Smooth muscle cell (in vitro differentiated cells): ENCODE measurements around the gene ZNF414. TPM values are rescaled to one million over a fixed set of nuclear protein-coding genes. Genes with fewer than 3 reads are reported as not detected.

Source experiments
- DNase-seq: peaks from one replicate; lab custom pipeline; 2025; ENCODE audit not compliant: unreplicated experiment; lab: John Stamatoyannopoulos, UW
- H2AFZ ChIP-seq: fragments of 200-600 bp; sonication (generic); 2 replicates; pipeline ENCODE4 v1.6.0; 2016; ENCODE audit warnings: antibody characterized with exemption, low read depth, mild to moderate bottlenecking
- H3F3A ChIP-seq: fragments of 200-600 bp; sonication (generic); 2 replicates; pipeline ENCODE4 v1.6.0; 2017; ENCODE audit warnings: antibody characterized with exemption, low read depth
- H3K27ac ChIP-seq: fragments of 200-600 bp; sonication (generic); 2 replicates; pipeline ENCODE4 v1.5.1; 2016; ENCODE audit warnings: low read depth, mild to moderate bottlenecking
- H3K27me3 ChIP-seq: fragments of 200-600 bp; sonication (generic); 2 replicates; pipeline ENCODE4 v1.6.1; 2016; ENCODE audit warnings: low read depth, mild to moderate bottlenecking
- H3K36me3 ChIP-seq: fragments of 200-600 bp; sonication (generic); 2 replicates; pipeline ENCODE4 v1.5.1; 2016; ENCODE audit warnings: low read depth
- H3K4me1 ChIP-seq: fragments of 200-600 bp; sonication (generic); 2 replicates; pipeline ENCODE4 v1.5.1; 2016; ENCODE audit warnings: low read depth
- H3K4me2 ChIP-seq: fragments of 200-600 bp; sonication (generic); 2 replicates; pipeline ENCODE4 v1.6.0; 2016; ENCODE audit warnings: mild to moderate bottlenecking
- H3K4me3 ChIP-seq: fragments of 200-600 bp; sonication (generic); 2 replicates; pipeline ENCODE4 v1.5.1; 2016; ENCODE audit warnings: mild to moderate bottlenecking
- H3K79me2 ChIP-seq: fragments of 200-600 bp; sonication (generic); 2 replicates; pipeline ENCODE4 v1.6.0; 2016; ENCODE audit warnings: low read depth, mild to moderate bottlenecking
- H3K9ac ChIP-seq: fragments of 200-600 bp; sonication (generic); 2 replicates; pipeline ENCODE4 v1.6.0; 2016; ENCODE audit warnings: low read depth
- H3K9me3 ChIP-seq: fragments of 200-600 bp; sonication (generic); replicated peaks from 2 replicates; pipeline ENCODE4 v1.5.1; 2016; ENCODE audit warnings: low read depth
- H4K20me1 ChIP-seq: fragments of 200-600 bp; sonication (generic); 2 replicates; pipeline ENCODE4 v1.6.0; 2016; ENCODE audit warnings: low read depth
- CTCF ChIP-seq: fragments of 200-600 bp; sonication (generic); IDR thresholded peaks from 2 replicates; pipeline ENCODE4 v1.5.1; 2017; ENCODE audit warnings: borderline replicate concordance, mild to moderate bottlenecking, antibody characterized with exemption; ENCODE audit not compliant: insufficient read depth, poor library complexity, severe bottlenecking
- WGBS: methylation state at CpG from one replicate; pipeline ENCODE4 v1.1.7; 2016; ENCODE audit warnings: low lambda C conversion rate; 5-methylcytosine and 5-hydroxymethylcytosine counted together
- polyA plus RNA-seq: library from polyadenylated mRNA; unstranded; fragments of >200 nt; fragmentation: Nextera tagmentation; extraction: Ambion mirVana; gene quantifications from 2 replicates; pipeline ENCODE4 v1.2.1, GENCODE V29; 2016
- total RNA-seq: library from RNA; depleted of rRNA; stranded (reverse); fragments of >200 nt; gene quantifications from 2 replicates; pipeline ENCODE4 v1.2.3, GENCODE V29; 2014

The ZNF414 gene
- total and polyA plus RNA-seq, 2 experiments from 2014 or later = 10.2 to 33.0 TPM

- Histone ChIP-seq H3K27ac (peak overlapping the region; percentile 80), H3K79me2 (peaks cover 98% of the 10 kb centered on the region), H2AFZ (no peak overlapping the region), H3K9me3 (no peaks in the 10 kb centered on the region), H4K20me1 (peaks cover 100% of the 10 kb centered on the region), H3K27me3 (no peaks in the 10 kb centered on the region), H3K9ac (peak overlapping the region; percentile 5), H3K36me3 (peaks cover 11% of the 10 kb centered on the region), H3F3A (peaks cover 24% of the 10 kb centered on the region), H3K4me3 (no peak overlapping the region), H3K4me2 (peak overlapping the region; percentile 76), H3K4me1 (peaks cover 26% of the 10 kb centered on the region)
- no peak for DNase-seq
- TF ChIP-seq CTCF = no peak
- 89% methylated on average over 7 of the region's 7 CpGs for WGBS
Measured at GRCh38 chr19:8460516-8461298, 53.3 kb downstream of the ZNF414 start.

Other genes starting within 250 kb of the ZNF414 start
- 23.8 and 25.3 TPM in 2 replicates for gene CD320, start 205.8 kb downstream of the ZNF414 start, total RNA-seq
- gene CD320, start 205.8 kb downstream of the ZNF414 start, polyA plus RNA-seq = 42.7 and 55.4 TPM in 2 replicates
- gene NDUFA7, start 192.8 kb downstream of the ZNF414 start, total RNA-seq = 17.3 and 19.4 TPM in 2 replicates
- gene NDUFA7, start 192.8 kb downstream of the ZNF414 start, polyA plus RNA-seq = 80.4 and 103 TPM in 2 replicates
- 212 and 236 TPM in 2 replicates for gene RPS28, start 192.7 kb downstream of the ZNF414 start, total RNA-seq
- 574 and 669 TPM in 2 replicates for gene RPS28, start 192.7 kb downstream of the ZNF414 start, polyA plus RNA-seq
- gene KANK3, start 170.9 kb downstream of the ZNF414 start, total RNA-seq = 0.40 and 1.2 TPM in 2 replicates
- gene KANK3, start 170.9 kb downstream of the ZNF414 start, polyA plus RNA-seq = 1.3 and 2.4 TPM in 2 replicates
- gene ANGPTL4, start 150.0 kb downstream of the ZNF414 start, total RNA-seq = 9.4 and 10.2 TPM in 2 replicates
- 18.7 and 23.9 TPM in 2 replicates for gene ANGPTL4, start 150.0 kb downstream of the ZNF414 start, polyA plus RNA-seq
- gene RAB11B, start 123.8 kb downstream of the ZNF414 start, total RNA-seq = 12.9 and 28.9 TPM in 2 replicates
- 137 and 148 TPM in 2 replicates for gene RAB11B, start 123.8 kb downstream of the ZNF414 start, polyA plus RNA-seq
- 22.2 and 22.5 TPM in 2 replicates for gene MARCHF2, start 100.9 kb downstream of the ZNF414 start, total RNA-seq
- gene MARCHF2, start 100.9 kb downstream of the ZNF414 start, polyA plus RNA-seq = 24.4 and 32.5 TPM in 2 replicates
- 44.3 and 54.9 TPM in 2 replicates for gene HNRNPM, start 69.2 kb downstream of the ZNF414 start, total RNA-seq
- 143 and 156 TPM in 2 replicates for gene HNRNPM, start 69.2 kb downstream of the ZNF414 start, polyA plus RNA-seq
- not detected in 2 replicates for gene PRAM1, start 11.5 kb downstream of the ZNF414 start, total RNA-seq
- 0.18 and 0.74 TPM in 2 replicates for gene PRAM1, start 11.5 kb downstream of the ZNF414 start, polyA plus RNA-seq
- 0.22 TPM in 1 of 2 replicates, not detected in the other for gene MYO1F, start 63.3 kb upstream of the ZNF414 start, total RNA-seq
- gene MYO1F, start 63.3 kb upstream of the ZNF414 start, polyA plus RNA-seq = 1.4 and 4.1 TPM in 2 replicates
- 13.1 and 18.3 TPM in 2 replicates for gene ADAMTS10, start 96.5 kb upstream of the ZNF414 start, total RNA-seq
- gene ADAMTS10, start 96.5 kb upstream of the ZNF414 start, polyA plus RNA-seq = 14.1 and 21.9 TPM in 2 replicates
- gene NFILZ, start 116.5 kb upstream of the ZNF414 start, total RNA-seq = not detected in 2 replicates
- not detected in 2 replicates for gene NFILZ, start 116.5 kb upstream of the ZNF414 start, polyA plus RNA-seq
- gene ACTL9, start 184.6 kb upstream of the ZNF414 start, total RNA-seq = not detected in 2 replicates
- gene ACTL9, start 184.6 kb upstream of the ZNF414 start, polyA plus RNA-seq = not detected in 2 replicates
- not detected in 2 replicates for gene OR2Z1, start 207.5 kb upstream of the ZNF414 start, total RNA-seq
- gene OR2Z1, start 207.5 kb upstream of the ZNF414 start, polyA plus RNA-seq = not detected in 2 replicates